Neural cell (in vitro differentiated cells): ENCODE results near the gene WHAMM. TPM values are rescaled to one million over a fixed set of nuclear protein-coding genes. Genes with fewer than 3 reads are reported as not detected.

Experiments
- H2AFZ ChIP-seq: fragments of 200-600, 300-800 bp; sonication (generic), shearing (Covaris generic); 2 replicates; pipeline ENCODE4 v1.6.0; 2014; ENCODE audit warnings: low read depth, mild to moderate bottlenecking, antibody characterized with exemption, low read length, moderate library complexity
- H3F3A ChIP-seq: fragments of 200-600 bp; shearing (Covaris generic); 2 replicates; pipeline ENCODE4 v1.6.1; 2016; ENCODE audit warnings: mild to moderate bottlenecking, moderate library complexity, mixed read lengths, antibody characterized with exemption, low read length; ENCODE audit not compliant: insufficient read depth, poor library complexity, severe bottlenecking
- H3K27ac ChIP-seq: fragments of 200-600, 300-800 bp; sonication (generic), shearing (Covaris generic); 2 replicates; pipeline ENCODE4 v1.5.1; 2014; ENCODE audit warnings: mild to moderate bottlenecking, low read length, moderate library complexity
- H3K27me3 ChIP-seq: fragments of 300-800, 200-600 bp; sonication (generic), shearing (Covaris generic); 2 replicates; pipeline ENCODE4 v1.6.0; 2014; ENCODE audit warnings: mild to moderate bottlenecking, low read depth, low read length, moderate library complexity; ENCODE audit not compliant: insufficient read depth
- H3K36me3 ChIP-seq: fragments of 300-800, 200-600 bp; sonication (generic), shearing (Covaris generic); 2 replicates; pipeline ENCODE4 v1.5.1; 2014; ENCODE audit warnings: mild to moderate bottlenecking, antibody characterized with exemption, low read length, moderate library complexity; ENCODE audit not compliant: insufficient read depth
- H3K4me2 ChIP-seq: fragments of 300-800, 200-600 bp; sonication (generic), shearing (Covaris generic); 2 replicates; pipeline ENCODE4 v1.6.0; 2014; ENCODE audit warnings: mild to moderate bottlenecking, low read length
- H3K4me3 ChIP-seq: fragments of 300-800, 200-600 bp; sonication (generic), shearing (Covaris generic); 2 replicates; pipeline ENCODE4 v1.5.1; 2014; ENCODE audit warnings: mild to moderate bottlenecking, low read length, moderate library complexity
- H3K79me2 ChIP-seq: fragments of 200-600 bp; shearing (Covaris generic); replicated peaks from 2 replicates; pipeline ENCODE4 v1.6.0; 2014; ENCODE audit warnings: mild to moderate bottlenecking, low read length, moderate library complexity; ENCODE audit not compliant: insufficient read depth
- H3K9ac ChIP-seq: fragments of 300-800, 200-600 bp; sonication (generic), shearing (Covaris generic); 2 replicates; pipeline ENCODE4 v1.6.1; 2016; ENCODE audit warnings: mild to moderate bottlenecking, low read length, mixed read lengths
- H3K9me2 ChIP-seq: fragments of 200-600 bp; shearing (Covaris generic); 2 replicates; pipeline ENCODE4 v1.6.1; 2016; ENCODE audit warnings: mild to moderate bottlenecking, low read length, mixed read lengths; ENCODE audit not compliant: insufficient read depth
- H3K9me3 ChIP-seq: fragments of 200-600, 300-800 bp; sonication (generic), shearing (Covaris generic); 2 replicates; pipeline ENCODE4 v1.6.1; 2016; ENCODE audit warnings: mild to moderate bottlenecking, mixed run types, low read length, moderate library complexity, mixed read lengths
- H4K20me1 ChIP-seq: fragments of 200-600 bp; shearing (Covaris generic); 2 replicates; pipeline ENCODE4 v1.6.1; 2016; ENCODE audit warnings: mild to moderate bottlenecking, mixed run types; ENCODE audit not compliant: insufficient read depth
- SMC3 ChIP-seq: fragments of 450-650 bp; conservative IDR thresholded peaks from 2 replicates; pipeline ENCODE4 v1.6.1; 2014; ENCODE audit warnings: antibody characterized with exemption, mild to moderate bottlenecking, moderate library complexity; ENCODE audit not compliant: poor library complexity
- polyA plus RNA-seq: library from polyadenylated mRNA; depleted of rRNA; stranded (reverse); fragments of >200 nt; gene quantifications from 2 replicates; pipeline ENCODE4 v1.2.3, GENCODE V29; 2014

The WHAMM gene
- polyA plus RNA-seq, 1 donor from 2014 or later: 2.8 TPM

DNA sequence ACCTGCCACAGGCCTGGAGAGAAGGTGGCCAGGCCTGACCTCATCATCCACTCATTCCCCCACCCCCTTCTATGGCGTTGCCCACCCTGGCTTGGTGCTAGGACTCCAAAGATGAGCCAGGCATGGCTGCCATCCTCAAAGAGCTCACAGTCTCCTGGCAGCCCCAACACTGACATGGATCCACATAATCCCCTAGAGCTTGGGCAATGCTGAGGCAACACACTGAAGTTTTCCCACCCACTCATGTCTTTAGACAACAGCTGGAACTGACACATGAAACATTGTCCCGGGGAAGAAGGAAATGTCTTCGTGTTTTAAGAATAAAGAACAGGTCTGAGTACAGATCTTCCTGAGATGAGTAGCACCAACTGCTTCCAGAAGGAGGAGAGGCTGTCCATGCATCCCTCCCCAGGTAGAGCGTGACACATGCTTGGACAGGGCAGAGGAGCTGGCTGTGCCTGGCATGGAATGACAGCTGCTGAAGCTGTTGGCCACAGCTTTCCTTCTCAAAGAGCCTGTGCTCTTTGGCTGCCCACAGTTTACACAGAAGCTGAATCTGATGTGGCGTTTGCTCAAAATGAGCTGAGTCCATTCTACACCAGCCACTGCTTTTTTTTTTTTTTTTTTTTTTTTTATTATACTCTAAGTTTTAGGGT lies 73.0 kb downstream of the WHAMM start:
- H4K20me1 ChIP-seq: no peaks in the 10 kb centered on the region
- no peak overlapping the region for H3K4me2 ChIP-seq
- H3K27me3 ChIP-seq: no peaks in the 10 kb centered on the region
- no peak for TF ChIP-seq SMC3
- H3K27ac ChIP-seq: no peak overlapping the region
- H3K4me3 ChIP-seq: no peak overlapping the region
- H2AFZ ChIP-seq: no peak overlapping the region
- no peaks in the 10 kb centered on the region for H3K9me2 ChIP-seq
- no peaks in the 10 kb centered on the region for H3K9me3 ChIP-seq
- no peaks in the 10 kb centered on the region for H3K36me3 ChIP-seq
- H3F3A ChIP-seq: no peaks in the 10 kb centered on the region
- no peaks in the 10 kb centered on the region for H3K79me2 ChIP-seq
- H3K9ac ChIP-seq: no peak overlapping the region

Other genes with a start within 250 kb of the WHAMM start
- 0.61 and 1.3 TPM in 2 replicates for gene CPEB1, start 162.3 kb upstream of the WHAMM start, polyA plus RNA-seq
- gene AP3B2, start 99.8 kb upstream of the WHAMM start, polyA plus RNA-seq: 64.2 and 81.9 TPM in 2 replicates
- not detected in 2 replicates for gene FSD2, start 3.6 kb upstream of the WHAMM start, polyA plus RNA-seq
- 21.7 and 26.9 TPM in 2 replicates for gene HOMER2, start 143.1 kb downstream of the WHAMM start, polyA plus RNA-seq
- 116 and 119 TPM in 2 replicates for gene RAMAC, start 176.6 kb downstream of the WHAMM start, polyA plus RNA-seq
- 17.2 and 23.4 TPM in 2 replicates for gene C15orf40, start 202.0 kb downstream of the WHAMM start, polyA plus RNA-seq